Loucy (cell line): Measurements from ENCODE around the gene METAP1D.

Source experiments
- H2AFZ ChIP-seq: fragments of 200-600 bp; sonication (generic); 2 replicates; pipeline ENCODE4 v1.6.0; 2016; ENCODE audit warnings: antibody characterized with exemption, mild to moderate bottlenecking, low read length, moderate library complexity
- H3F3A ChIP-seq: fragments of 200-600 bp; 2 replicates; pipeline ENCODE4 v1.6.0; 2016; ENCODE audit warnings: antibody characterized with exemption, low read depth, mild to moderate bottlenecking
- H3K27me3 ChIP-seq: fragments of 200-600 bp; sonication (generic); 2 replicates; pipeline ENCODE4 v1.6.1; 2014; ENCODE audit warnings: low read length, mild to moderate bottlenecking; ENCODE audit not compliant: insufficient read depth, poor library complexity, severe bottlenecking
- H3K36me3 ChIP-seq: fragments of 200-600 bp; sonication (generic); 2 replicates; pipeline ENCODE4 v1.6.1; 2016; ENCODE audit warnings: low read length; ENCODE audit not compliant: insufficient read depth
- H3K4me1 ChIP-seq: fragments of 200-600 bp; sonication (generic); 2 replicates; pipeline ENCODE4 v1.5.1; 2014; ENCODE audit warnings: low read length, mild to moderate bottlenecking; ENCODE audit not compliant: insufficient read depth, poor library complexity, severe bottlenecking
- H3K4me2 ChIP-seq: fragments of 200-600 bp; sonication (generic); 2 replicates; pipeline ENCODE4 v1.6.0; 2014; ENCODE audit warnings: antibody characterized with exemption, low read length, low read depth, mild to moderate bottlenecking; ENCODE audit not compliant: poor library complexity, severe bottlenecking
- H3K4me3 ChIP-seq: fragments of 200-600 bp; sonication (generic); 2 replicates; pipeline ENCODE4 v1.5.1; 2014; ENCODE audit warnings: low read length, mild to moderate bottlenecking, mixed read lengths; ENCODE audit not compliant: poor library complexity, severe bottlenecking
- H3K79me2 ChIP-seq: fragments of 200-600 bp; sonication (generic); 2 replicates; pipeline ENCODE4 v1.6.1; 2014; ENCODE audit warnings: low read length; ENCODE audit not compliant: insufficient read depth
- H3K9ac ChIP-seq: fragments of 200-600 bp; sonication (generic); 2 replicates; pipeline ENCODE4 v1.6.0; 2014; ENCODE audit warnings: mild to moderate bottlenecking, low read depth, low read length, moderate library complexity; ENCODE audit not compliant: poor library complexity, severe bottlenecking
- H3K9me2 ChIP-seq: fragments of 200-600 bp; sonication (generic); replicated peaks from 2 replicates; pipeline ENCODE4 v1.6.1; 2016; ENCODE audit warnings: low read depth, low read length, mixed read lengths
- H3K9me3 ChIP-seq: fragments of 200-600 bp; sonication (generic); 2 replicates; pipeline ENCODE4 v1.6.1; 2014; ENCODE audit warnings: mild to moderate bottlenecking, antibody characterized with exemption, low read length, low read depth; ENCODE audit not compliant: insufficient read depth
- H4K20me1 ChIP-seq: fragments of 200-600 bp; sonication (generic); 2 replicates; pipeline ENCODE4 v1.6.0; 2014; ENCODE audit warnings: antibody characterized with exemption, low read length, mild to moderate bottlenecking; ENCODE audit not compliant: insufficient read depth, poor library complexity, severe bottlenecking
- CTCF ChIP-seq: fragments of 200-600 bp; sonication (generic); conservative IDR thresholded peaks from 2 replicates; pipeline ENCODE4 v1.5.1; 2014; ENCODE audit warnings: mild to moderate bottlenecking, antibody characterized with exemption, low read length
- EZH2phosphoT487 ChIP-seq: fragments of 200-600 bp; IDR thresholded peaks from 2 replicates; pipeline ENCODE4 v1.6.1; 2018; ENCODE audit warnings: antibody characterized with exemption, mild to moderate bottlenecking, moderate library complexity, borderline replicate concordance

METAP1D gene

DNA sequence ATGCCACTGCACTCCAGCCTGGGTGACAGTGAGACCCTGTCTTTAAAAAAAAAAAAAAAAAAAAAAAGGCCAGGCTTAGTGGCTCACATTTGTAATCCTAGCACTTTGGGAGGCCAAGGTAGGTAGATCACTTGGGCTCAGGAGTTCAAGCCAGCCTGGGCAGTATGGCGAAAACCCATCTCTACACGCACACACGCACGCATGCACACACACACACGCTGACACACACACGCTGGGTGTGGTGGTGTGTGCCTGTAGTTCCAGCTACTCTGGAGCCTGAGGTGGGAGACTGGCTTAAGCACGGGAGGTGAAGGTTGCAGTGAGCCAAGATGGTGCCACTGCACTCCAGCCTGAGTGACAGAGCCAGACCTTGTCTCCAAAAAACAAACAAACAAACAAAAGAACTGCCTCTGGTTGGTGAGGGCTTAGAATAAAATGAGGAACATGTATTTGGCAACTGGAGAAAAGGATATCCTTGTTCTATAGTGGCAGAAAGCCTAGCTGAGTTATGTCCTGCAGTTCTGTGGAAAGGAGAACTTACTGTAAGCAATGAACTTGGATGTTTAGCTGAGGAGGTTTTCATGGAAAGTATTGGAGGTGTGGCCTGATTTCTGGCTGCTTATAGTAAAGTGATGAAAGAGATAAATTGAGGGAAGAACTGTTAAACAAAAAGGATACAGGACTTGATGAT, 43.5 kb upstream of the METAP1D start:
- Histone ChIP-seq H3K9me3 (no peaks in the 10 kb centered on the region), H3K4me2 (no peak overlapping the region), H3K27me3 (no peaks in the 10 kb centered on the region), H4K20me1 (no peaks in the 10 kb centered on the region), H3K9me2 (no peaks in the 10 kb centered on the region), H3K9ac (no peak overlapping the region), H3K79me2 (peaks cover 24% of the 10 kb centered on the region; the same call in 1 of the 2 replicates), H3K36me3 (peaks cover 21% of the 10 kb centered on the region; the same call in 1 of the 2 replicates), H3K4me3 (no peak overlapping the region), H3F3A (no peaks in the 10 kb centered on the region), H2AFZ (no peak overlapping the region), H3K4me1 (peaks cover 23% of the 10 kb centered on the region)
- TF ChIP-seq CTCF (no peak), EZH2phosphoT487 (no peak)

DNA sequence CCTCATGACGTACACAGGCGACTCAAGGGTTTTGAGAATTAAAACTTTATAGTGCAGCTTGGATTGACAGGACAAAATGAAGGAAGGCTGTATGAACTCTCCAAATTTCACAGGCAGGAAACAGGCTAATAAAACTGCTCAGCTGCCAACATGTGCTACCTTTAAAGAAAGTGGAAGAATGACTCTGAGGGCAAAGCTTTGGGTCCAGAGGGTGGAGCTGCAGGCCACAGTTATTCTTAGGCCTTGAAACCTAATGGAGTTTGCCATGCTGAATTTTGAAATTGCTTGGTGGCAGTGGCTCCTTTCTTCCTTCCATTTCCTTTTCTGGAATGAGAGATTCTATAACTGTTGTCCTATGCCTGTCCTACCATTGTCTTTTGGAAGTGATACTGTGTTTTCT, 42.7 kb upstream of the METAP1D start:
- no peak overlapping the region for H3K4me2 ChIP-seq
- H3K4me3 ChIP-seq = no peak overlapping the region
- H3K9ac ChIP-seq = no peak overlapping the region
- peaks cover 21% of the 10 kb centered on the region; the same call in 1 of the 2 replicates for H3K36me3 ChIP-seq
- H3K79me2 ChIP-seq = peaks cover 23% of the 10 kb centered on the region; the same call in 1 of the 2 replicates
- peaks cover 23% of the 10 kb centered on the region for H3K4me1 ChIP-seq
- no peak overlapping the region for H2AFZ ChIP-seq
- TF ChIP-seq CTCF (peak; percentile 80), EZH2phosphoT487 (no peak)
- H4K20me1 ChIP-seq = no peaks in the 10 kb centered on the region
- no peaks in the 10 kb centered on the region for H3K9me3 ChIP-seq
- H3K27me3 ChIP-seq = no peaks in the 10 kb centered on the region
- no peaks in the 10 kb centered on the region for H3F3A ChIP-seq
- H3K9me2 ChIP-seq = no peaks in the 10 kb centered on the region

GRCh38 chr2:171958475-171958874, 41.3 kb upstream of the METAP1D start:
- H3K4me3 ChIP-seq = no peak overlapping the region
- H3K9me3 ChIP-seq = no peaks in the 10 kb centered on the region
- no peak overlapping the region for H3K9ac ChIP-seq
- peaks cover 1% of the 10 kb centered on the region; the same call in 1 of the 2 replicates for H3F3A ChIP-seq
- no peak for TF ChIP-seq CTCF
- TF ChIP-seq EZH2phosphoT487 = no peak
- peaks cover 30% of the 10 kb centered on the region for H3K4me1 ChIP-seq
- H3K4me2 ChIP-seq = no peak overlapping the region
- H3K27me3 ChIP-seq = no peaks in the 10 kb centered on the region
- H3K36me3 ChIP-seq = peaks cover 16% of the 10 kb centered on the region; the same call in 1 of the 2 replicates
- no peak overlapping the region for H2AFZ ChIP-seq
- H3K9me2 ChIP-seq = no peaks in the 10 kb centered on the region
- peaks cover 7% of the 10 kb centered on the region for H4K20me1 ChIP-seq
- peaks cover 23% of the 10 kb centered on the region; the same call in 1 of the 2 replicates for H3K79me2 ChIP-seq
